ENCODE data around the gene ZNF428. TPM values are rescaled to one million over a fixed set of nuclear protein-coding genes. Genes with fewer than 3 reads are reported as not detected.

Gene ZNF428
- total RNA-seq, 1 experiment from 2014 or later, result 39.6 TPM

DNA sequence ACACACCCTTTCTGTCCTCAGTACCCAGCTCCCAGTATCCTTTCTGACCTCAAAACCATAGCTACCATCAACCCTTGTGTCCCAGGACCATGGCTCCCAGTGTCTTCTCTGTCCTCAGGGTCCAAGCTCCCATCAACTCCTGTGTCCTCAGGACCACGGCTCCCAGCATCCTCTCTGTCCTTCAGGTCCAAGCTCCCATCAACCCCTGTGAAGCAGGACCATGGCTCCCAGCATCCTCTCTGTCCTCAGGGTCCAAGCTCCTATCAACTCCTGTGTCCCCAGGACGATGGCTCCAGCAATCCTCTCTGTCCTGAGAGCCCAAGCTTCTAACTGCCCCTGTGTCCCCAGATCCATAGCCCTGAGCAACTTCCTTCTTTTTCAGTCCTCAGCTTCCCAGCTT is 21.9 kb upstream of the ZNF428 start:
- CTCF ChIA-PET, result no interaction called here
- Histone ChIP-seq H3K27ac (ENCODE audit: low read depth, low read length) (no peak overlapping the region), H2AFZ (ENCODE audit: low read depth, low read length, poor library complexity, severe bottlenecking) (no peak overlapping the region), H3K9me2 (ENCODE audit: insufficient read depth) (no peaks in the 10 kb centered on the region), H3K4me2 (ENCODE audit: low read length) (no peak overlapping the region), H3K4me3 (replicated peaks in 1 of 2; ENCODE audit: low read depth in 1 of 2, low read length in 2 of 2) (no peak overlapping the region), H3K36me3 (ENCODE audit: control insufficient read depth in 1 of 2, insufficient read depth in 2 of 2, low read length in 2 of 2) (0 out of 4 replicates have a peak, but pooled peaks cover 0 to 4% of the 10 kb centered on the region in 2 experiments), H4K20me1 (ENCODE audit: insufficient read depth) (no peaks in the 10 kb centered on the region), H3K27me3 (ENCODE audit: insufficient read depth, low read length) (peaks cover 7% of the 10 kb centered on the region; the same call in 1 of the 2 replicates), H3K4me1 (ENCODE audit: control insufficient read depth in 1 of 2, insufficient read depth in 2 of 2, low read length in 2 of 2) (peaks cover 10 to 23% of the 10 kb centered on the region in 2 experiments), H3K9me3 (ENCODE audit: control insufficient read depth in 1 of 2, insufficient read depth in 1 of 2, low read depth in 1 of 2, low read length in 2 of 2) (no peaks in the 10 kb centered on the region), H3K9ac (ENCODE audit: low read length) (no peak overlapping the region), H3K79me2 (ENCODE audit: insufficient read depth, low read length) (no peaks in the 10 kb centered on the region)
- no TSS peak for BruUV-seq (replicated peaks)
- POLR2A ChIA-PET, result interaction anchor here (1.1 kb wide), 1 partner anchor 27 kb away, joined by 4 read pairs; no protein-coding TSS in a partner anchor
- peak; percentile 21; the same call in 1 of the 2 replicates for ATAC-seq
- intact Hi-C loops (cut with micrococcal nuclease), result no loop called here
- TF ChIP-seq, protein P1, sequence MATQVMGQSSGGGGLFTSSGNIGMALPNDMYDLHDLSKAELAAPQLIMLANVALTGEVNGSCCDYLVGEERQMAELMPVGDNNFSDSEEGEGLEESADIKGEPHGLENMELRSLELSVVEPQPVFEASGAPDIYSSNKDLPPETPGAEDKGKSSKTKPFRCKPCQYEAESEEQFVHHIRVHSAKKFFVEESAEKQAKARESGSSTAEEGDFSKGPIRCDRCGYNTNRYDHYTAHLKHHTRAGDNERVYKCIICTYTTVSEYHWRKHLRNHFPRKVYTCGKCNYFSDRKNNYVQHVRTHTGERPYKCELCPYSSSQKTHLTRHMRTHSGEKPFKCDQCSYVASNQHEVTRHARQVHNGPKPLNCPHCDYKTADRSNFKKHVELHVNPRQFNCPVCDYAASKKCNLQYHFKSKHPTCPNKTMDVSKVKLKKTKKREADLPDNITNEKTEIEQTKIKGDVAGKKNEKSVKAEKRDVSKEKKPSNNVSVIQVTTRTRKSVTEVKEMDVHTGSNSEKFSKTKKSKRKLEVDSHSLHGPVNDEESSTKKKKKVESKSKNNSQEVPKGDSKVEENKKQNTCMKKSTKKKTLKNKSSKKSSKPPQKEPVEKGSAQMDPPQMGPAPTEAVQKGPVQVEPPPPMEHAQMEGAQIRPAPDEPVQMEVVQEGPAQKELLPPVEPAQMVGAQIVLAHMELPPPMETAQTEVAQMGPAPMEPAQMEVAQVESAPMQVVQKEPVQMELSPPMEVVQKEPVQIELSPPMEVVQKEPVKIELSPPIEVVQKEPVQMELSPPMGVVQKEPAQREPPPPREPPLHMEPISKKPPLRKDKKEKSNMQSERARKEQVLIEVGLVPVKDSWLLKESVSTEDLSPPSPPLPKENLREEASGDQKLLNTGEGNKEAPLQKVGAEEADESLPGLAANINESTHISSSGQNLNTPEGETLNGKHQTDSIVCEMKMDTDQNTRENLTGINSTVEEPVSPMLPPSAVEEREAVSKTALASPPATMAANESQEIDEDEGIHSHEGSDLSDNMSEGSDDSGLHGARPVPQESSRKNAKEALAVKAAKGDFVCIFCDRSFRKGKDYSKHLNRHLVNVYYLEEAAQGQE (IDR thresholded peaks at IDR 0.05; ENCODE audit: low read depth), result no peak
- TF ChIP-seq RAD21 (IDR thresholded peaks at IDR 0.05; ENCODE audit: low read depth) (no peak), MAX (IDR thresholded peaks at IDR 0.05) (no peak), EGR1 (IDR thresholded peaks at IDR 0.05; ENCODE audit: low read depth) (no peak), EZH2phosphoT487 (IDR thresholded peaks at IDR 0.05; ENCODE audit: borderline replicate concordance) (no peak), SIN3A (IDR thresholded peaks at IDR 0.05; ENCODE audit: low read depth) (no peak), POLR2AphosphoS5 (IDR thresholded peaks at IDR 0.05; ENCODE audit: low read depth, low read length) (no peak), SRF (IDR thresholded peaks at IDR 0.05; ENCODE audit: low read depth) (no peak), EZH2 (IDR thresholded peaks at IDR 0.05) (no peak), ATF3 (IDR thresholded peaks at IDR 0.05) (no peak), CBX3 (IDR thresholded peaks at IDR 0.05; ENCODE audit: low read depth) (no peak), ELF1 (IDR thresholded peaks at IDR 0.05; ENCODE audit: borderline replicate concordance, low read depth) (no peak), ZFX (IDR thresholded peaks at IDR 0.05) (no peak), ZNF274 (IDR thresholded peaks at IDR 0.05; ENCODE audit: low read depth, low read length) (no peak), SP1 (IDR thresholded peaks at IDR 0.05; ENCODE audit: low read depth) (no peak), FOSL1 (IDR thresholded peaks at IDR 0.05; ENCODE audit: low read depth) (no peak), JUND (IDR thresholded peaks at IDR 0.05) (no peak)
- RAD21 ChIA-PET (ENCODE audit: low non-redundant PET in 1 of 2, low total read pairs in 2 of 2, uncharacterized antibody in 2 of 2, unreplicated experiment in 2 of 2), result no interaction called here
- DNase-seq (ENCODE audit: low read depth, low spot score), result no peak

Measured in HCT116 (cell line).